HG02973 (cell line): ENCODE data around the gene NDE1.
A peak's percentile ranks its signal among the peaks of the same experiment; 100 is the strongest.
"Not testable (repeated sequence)": the region's sequence is repeated elsewhere in the genome, so short reads cannot be mapped to it uniquely, and the experiment has no call there.

Experiments
- ATAC-seq: cut with Tn5 transposase; IDR thresholded peaks from one replicate; pipeline ENCODE4 v1.9.1; 2021; ENCODE audit warnings: moderate library complexity; ENCODE audit not compliant: unreplicated experiment

NDE1 gene, protein sequence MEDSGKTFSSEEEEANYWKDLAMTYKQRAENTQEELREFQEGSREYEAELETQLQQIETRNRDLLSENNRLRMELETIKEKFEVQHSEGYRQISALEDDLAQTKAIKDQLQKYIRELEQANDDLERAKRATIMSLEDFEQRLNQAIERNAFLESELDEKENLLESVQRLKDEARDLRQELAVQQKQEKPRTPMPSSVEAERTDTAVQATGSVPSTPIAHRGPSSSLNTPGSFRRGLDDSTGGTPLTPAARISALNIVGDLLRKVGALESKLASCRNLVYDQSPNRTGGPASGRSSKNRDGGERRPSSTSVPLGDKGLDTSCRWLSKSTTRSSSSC

DNA sequence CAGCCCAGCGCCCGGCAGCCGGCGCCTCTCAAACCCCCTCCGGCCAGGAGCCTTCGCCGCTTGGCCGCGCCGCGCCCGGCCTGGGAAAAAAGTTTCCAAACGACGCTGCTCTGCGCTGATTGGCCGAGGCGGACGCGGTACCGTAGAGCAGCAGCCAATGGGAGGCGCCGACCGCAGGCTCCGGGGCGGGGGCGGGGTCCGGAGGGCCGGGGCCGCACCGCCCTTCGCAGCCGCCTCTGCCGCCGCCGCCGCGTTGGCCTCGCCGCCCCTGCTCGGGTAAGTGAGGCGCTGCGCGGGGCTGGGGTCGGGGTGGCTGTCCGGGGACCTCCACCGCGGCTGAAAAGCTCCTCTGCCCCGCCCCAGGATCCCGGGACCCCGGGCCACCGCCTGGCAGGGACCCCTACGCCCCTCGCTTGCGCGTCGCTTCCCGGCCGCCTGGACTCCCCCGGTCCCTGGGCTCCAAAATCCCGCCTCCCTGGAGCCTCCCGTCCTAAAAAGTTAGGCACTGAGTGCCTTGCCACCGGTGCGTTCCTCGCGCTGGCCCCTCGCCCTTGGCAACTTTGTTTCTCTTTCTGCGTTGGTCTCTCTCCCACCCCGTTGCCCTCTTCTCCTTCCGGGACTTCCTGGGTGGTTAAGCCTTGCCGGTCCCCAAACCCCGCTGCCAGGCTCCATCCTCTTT lies at the start of gene NDE1:
Gene NDE1, plus strand, starts transcription at position 227 of the 679 bp plus-strand sequence. CDS start 14,534 bp downstream, outside the sequence.
- peak; percentile 79 for ATAC-seq

DNA sequence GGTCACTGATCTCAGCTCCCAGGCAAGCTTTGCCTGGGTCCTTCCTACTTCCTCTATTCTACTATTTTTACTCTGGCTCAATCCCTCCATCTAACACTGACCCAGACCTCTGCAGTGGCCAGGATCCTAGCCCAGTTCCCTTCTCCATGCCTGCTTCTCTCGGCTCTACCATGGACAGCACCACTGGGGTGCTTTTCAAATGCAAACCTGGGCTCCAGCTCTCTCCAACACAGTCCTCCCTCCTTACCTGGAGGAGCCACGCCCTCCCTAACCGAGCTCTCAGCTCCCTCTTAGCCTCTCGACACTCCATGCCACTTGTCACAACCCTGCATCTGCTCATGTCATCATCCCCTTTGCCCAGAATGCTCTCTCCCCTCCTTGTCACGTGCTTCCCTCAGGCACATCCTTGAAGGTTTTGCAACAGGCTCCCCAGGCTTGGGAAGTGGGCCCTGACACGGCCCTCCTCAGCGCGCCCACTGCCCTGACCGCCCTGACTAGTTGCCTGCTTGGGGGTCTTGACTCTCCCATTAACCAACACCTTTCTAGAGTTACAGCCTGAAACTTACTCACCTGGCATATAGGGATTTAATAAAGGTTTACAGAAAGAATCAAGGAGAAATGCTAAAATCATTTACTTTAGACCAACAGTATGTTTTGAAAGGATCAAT lies 48.7 kb upstream of the NDE1 start:
- ATAC-seq = no peak

DNA sequence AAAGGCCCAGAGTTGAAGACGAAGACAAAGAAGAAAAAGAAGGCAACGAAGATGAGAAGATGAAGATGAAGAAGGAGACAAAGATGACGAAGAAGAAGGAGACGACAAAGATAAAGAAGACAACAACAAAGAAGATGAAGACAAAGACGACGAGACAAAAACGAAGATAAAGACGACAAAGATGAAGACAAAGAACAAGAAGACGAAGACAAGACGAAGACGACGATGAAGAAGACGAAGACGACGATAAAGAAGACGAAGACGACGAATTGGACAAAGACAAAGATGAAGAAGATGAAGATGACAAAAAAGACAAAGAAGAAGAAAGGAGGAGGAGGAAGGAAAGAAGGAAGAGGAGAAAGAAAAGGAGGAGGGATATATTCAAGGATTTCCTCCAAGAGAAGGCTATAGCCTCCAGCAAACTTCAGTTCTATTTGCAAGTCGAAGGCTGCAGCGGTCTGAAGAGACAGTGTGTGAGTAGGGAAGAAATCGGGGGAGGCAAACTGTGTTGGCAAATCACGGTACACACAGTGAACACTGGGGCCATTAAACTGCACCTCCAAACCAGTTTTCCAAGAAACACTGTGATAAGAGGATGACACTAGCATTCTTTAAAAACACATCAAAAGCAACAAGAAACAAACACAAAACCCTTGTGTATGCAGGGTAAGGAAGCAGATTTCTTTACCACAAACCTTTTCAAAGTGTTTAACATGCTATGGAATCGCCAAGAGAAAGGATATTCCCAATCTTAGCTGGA lies 47.6 kb upstream of the NDE1 start:
- ATAC-seq = no peak

DNA sequence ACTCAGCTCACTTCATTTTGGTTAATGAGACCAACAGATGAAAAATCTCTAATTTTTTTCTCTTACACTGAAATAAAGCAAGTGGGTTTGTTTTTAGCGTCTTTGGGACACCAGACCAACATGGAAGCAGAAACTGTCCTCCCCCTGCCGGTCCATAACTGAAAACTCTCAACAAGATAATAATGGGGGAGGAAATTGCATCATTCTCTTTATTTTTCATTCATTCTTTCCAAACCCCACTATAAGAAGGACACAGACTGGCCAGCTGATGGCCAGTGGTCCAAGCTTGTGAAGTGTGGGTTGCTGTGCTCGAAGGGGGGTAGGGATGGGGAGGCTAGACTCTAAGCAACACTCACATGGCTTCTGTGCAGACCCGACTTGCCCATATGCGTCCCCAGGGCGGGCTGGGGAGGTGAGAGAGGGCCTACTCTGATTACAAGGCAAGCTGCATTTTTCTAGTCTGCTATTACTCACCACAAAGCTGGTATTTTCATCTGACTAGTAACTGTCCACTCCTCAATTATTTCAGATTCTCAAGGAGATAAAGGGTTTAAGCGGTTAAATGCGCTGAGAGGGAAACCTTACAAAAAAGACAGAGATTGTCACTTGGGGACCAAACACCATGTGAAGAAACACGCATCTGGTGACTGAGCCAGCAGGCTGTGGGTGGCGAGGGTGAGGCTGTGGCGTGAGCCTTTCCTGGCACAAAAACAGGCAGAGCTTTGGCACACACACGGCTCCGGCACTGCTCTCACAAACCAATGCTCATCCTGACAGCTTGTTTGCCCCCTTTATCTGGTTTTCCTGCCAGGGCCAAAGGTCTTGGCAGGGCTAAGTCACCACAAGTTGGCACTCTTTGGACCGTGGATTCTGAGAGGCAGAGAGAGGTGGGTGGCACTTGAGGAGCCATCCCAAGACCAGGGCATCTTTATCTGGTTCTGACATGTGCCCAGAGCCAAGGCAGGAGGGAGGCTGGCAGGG lies 45.3 kb upstream of the NDE1 start:
- no peak for ATAC-seq

DNA sequence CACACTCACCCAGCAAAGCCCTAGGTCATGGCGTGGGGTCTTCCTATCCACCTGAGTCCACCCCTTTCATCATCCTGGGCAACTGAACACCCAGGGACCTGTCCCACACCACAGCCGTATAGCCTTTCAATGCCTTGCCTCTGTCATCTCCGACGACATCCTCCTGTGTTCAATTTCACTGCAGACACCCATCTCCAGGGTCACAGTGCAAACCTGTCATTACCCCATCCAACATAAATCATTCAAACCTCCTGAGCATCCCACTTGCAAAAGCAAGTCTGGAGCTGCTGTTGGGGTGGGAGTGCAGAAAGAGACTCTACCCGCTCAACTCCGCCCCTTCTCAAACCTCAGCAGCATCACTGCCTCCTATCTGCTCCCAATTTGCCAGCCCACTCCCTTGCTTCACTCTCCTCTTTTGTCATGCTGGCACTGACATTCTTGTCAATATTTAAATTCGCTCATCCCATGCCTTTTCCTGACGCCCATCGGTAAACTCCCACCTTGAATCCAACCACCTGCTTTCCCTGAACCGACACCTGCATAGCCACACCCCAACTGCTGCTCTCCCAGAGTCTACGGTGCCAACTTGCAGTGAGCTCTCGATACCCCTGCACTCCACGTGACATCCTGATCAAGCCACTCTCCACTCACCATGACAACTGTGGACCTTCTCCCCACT lies 44.1 kb upstream of the NDE1 start:
- no peak for ATAC-seq

DNA sequence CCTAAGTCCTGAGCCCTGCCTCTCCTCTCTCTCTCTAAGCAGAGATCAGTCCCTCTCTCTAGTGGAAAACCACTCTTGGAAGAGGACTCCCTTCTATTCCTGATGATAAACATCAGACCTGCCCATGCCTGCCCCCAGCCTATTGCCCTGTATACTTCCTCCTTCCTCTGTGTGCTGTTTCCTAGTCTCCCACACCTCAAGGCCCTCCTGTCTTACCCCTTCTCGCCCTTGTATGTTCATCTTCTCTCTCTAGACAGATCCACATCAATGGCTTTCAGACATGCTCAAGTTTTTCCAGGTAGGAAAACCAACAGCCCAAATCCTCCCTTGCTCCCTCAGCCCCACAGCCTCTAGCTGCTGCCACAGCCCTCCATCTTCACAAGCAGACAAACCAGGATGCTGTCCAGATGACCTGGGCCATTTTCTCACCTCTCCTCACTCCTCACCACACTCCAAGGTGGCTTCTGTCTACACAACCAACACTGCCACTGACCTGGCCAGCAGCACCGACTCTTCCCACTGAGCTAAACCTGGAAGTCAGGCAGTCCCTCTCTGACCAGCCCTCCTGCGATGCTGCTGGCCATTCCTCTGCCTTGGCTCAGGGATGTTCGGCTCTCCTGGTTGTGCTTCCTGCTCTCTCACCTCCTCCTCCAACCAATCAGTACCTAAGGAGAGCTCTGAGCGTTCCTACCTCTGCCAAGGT lies 43.4 kb upstream of the NDE1 start:
- ATAC-seq = no peak

DNA sequence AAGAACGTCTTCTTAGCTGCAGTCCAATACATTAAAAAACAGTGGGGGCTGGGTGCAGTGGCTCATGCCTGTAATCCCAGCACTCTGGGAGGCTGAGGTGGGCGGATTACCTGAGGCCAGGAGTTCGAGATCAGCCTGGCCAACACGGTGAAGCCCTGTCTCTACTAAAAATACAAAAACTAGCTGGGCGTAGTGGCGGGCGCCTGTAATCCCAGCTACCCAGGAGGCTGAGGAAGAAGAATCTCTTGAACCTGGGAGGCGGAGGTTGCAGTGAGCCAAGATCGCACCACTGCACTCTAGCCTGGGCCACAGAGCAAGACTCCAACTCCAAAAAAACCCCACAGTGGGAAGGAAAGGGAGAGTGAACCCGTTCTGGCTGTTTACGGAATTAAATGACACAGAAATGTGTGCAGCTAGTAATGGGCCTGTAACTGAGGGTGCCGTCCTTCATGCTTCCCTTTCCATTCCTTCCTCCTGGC lies 42.8 kb upstream of the NDE1 start:
- not testable (repeated sequence) for ATAC-seq

DNA sequence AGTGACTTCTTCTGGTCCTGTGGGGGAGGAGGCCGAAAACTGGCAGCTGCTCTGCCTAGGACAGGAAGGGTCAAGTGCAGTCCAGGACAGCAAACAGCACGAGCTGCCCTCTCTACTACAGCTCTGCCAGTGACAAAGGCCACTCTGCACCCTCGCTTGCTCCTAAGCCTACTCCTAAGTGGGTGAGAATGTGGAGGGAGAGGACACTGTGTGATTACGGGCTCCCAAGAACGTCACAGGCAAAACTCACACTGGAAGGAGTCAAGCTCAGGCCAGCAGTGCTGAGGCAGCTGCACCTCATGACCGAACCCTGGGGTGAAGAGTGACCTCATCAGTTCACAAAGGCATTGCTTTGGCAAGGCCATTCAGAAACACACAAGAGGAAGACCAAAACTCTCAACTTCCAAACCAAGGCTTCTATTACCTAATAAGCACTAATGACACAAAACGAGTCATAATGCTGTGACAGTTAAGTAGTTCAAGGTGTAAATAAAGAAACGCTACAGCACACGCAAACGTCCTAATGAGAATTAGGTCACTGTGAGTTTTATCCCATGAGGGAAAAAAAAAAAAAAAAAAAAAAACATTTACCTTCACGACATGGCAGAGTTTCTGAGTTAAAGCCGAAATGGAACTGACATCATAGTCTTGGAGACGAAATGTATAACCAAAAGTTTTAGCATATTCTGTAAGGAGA lies 42.2 kb upstream of the NDE1 start:
- ATAC-seq = no peak

DNA sequence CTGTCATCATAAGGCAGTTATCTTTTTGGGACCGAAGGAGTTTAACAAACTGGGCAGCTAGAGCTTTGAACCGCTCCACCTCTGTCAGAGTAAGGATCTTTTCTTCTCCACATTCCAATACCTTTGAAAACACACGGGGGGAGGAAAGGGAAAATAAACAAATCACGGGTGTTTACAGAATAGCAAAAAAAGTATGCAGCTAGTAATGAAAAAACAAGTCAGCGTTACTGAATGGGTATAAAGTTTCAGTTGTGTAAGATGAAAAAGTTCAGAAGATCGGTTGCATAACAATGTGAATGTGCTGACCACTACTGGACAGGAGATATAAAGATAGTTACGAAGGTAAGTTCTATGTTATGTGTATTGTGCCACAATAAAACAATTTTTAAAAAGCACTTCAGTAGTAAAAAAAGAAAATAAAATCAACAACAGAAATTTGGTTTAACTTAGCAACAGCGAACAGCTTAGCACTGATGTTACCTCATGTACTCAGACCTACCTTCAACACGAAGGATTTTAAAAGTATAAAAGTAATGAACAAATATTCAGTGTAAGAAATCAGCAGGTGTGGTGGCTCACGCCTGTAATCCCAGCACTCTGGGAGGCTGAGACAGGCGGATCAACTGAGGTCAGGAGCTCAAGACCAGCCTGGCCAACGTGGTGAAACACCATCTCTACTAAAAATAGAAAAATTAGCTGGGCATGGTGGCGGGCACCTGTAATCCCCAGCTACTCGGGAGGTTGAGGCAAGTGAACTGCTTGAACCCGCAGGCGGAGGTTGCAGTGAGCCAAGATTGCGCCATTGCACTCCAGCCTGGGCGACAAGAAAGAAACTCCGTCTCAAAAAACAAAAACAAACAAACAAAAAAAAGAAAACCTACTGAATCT lies 41.4 kb upstream of the NDE1 start:
- ATAC-seq = no peak

DNA sequence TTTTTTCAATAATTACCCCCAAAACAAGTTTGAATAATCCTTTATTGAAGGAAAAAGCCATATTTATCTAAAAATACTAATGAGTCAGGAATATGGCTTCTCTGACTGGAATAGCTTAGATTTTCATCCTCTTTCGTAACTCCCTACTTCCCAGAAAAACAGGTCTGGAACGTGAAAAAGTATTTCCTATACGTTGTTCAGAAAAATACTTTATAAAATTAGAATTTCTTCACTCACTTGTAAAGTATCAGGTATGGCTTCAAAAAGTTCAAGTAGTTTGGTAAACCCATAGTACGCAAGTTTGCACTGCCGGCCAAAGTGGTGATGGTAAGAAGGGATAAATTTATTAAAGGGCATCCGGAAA lies 40.8 kb upstream of the NDE1 start:
- ATAC-seq = no peak

DNA sequence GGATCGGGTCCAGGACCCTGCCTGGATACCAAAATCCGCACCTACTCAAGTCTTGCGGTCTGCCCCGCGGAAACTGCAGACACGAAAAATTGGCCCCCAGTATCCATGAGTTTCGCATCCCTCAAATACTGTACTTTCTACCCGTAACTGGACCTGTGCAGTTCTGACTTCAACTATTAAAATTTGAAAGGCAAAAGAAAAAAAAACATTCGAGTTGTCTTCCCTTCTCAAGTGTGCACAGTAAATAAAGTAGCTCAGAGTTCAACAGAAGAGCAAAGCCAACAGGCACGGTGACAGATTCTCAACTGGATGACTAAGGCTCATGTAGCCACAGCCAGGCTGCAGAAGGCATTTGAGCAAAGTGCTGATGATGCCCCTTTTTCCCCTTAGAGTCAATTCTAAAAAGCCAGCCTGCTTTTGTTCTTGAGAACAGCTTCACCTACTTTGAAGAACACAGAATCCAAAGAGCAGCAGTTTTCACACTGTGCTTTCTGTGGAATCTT lies 39.6 kb upstream of the NDE1 start:
- ATAC-seq = no peak

DNA sequence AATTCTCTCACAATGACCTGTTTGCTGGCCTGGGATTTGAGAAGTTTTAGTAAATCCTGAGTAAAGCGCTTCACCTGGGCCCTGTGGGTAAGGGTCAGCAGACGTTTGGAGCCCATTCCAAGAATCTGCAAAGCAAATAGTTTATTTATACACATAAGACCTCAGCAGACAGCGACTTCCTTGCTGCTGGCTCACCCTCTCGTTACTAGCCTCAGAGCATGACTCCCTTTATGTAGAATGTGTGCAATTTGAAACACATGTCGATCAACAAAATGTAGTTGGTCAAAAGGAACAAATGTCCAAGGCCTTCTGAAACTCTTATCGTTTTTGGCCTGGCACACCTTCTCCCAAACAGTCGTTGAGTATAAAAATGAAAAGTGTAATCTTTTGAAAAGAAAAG lies 38.4 kb upstream of the NDE1 start:
- no peak for ATAC-seq

DNA sequence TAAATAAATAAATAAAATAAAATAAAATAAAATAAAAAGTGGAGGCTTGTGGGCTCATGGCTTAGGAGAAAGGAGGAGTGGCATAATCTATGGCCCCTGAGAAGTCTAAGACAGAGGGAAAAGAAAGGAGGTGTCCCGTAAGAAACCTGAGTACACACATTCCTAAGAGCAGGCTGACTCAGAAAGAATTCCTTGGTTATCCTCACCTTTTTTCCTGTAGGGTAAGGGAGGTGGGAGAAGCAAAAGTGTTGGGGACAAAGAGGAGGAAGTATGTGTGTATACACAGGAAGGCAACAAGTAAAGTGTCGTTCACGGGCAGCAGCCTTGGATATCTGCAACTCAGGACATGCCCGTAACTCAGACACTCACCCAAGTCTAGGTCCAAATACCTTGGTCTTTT lies 36.4 kb upstream of the NDE1 start:
- ATAC-seq = no peak

DNA sequence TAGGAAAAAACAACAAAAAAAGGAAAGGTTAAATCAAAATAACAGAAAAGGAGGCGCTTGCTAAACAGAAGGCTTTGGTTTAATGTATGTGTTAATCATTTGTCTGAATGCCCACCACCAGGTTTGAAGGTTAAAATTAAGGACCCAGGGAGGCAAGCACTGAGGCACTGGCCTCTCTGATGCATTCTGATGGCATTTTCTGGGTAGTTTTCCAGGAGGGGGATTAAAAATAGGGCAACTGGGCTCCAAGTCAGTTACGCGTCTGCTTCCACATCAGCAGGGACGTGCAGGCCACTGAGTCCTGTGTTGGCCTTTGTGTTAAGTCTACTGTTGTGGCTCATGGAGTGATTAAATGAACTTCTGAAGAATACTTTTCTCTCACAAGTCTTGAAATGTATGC lies 34.0 kb upstream of the NDE1 start:
- no peak for ATAC-seq

DNA sequence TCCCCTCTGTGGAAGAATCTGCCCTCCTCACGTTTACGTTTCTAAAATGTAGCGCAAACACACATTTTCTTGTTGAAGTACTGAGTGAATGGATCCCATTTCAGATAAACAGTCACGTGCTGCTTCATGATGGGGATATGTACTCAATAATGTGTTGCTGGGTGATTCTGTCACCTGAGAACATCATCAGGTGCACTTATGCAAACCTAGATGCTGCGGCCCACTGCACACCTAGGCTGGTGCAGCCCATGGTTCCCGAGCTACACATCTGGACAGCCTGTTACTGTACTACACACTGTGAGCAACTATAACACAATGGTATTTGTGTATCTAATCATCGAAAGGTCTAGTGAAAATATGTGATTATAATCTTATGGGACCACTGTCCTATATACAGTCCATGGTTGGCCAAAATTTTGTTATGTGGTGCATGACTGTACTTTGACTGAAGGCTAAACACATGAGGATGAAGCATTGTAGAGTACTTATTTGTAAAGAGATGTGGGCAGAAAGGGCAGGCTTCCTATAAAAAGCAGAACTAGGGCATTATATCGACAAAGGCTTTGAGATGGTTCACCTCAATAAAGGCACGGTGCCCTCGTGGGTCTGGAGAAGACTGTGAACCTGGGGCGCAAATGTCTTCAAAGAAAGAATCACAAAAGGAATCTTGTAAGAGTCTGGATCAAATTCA lies 33.4 kb upstream of the NDE1 start:
- ATAC-seq = no peak

DNA sequence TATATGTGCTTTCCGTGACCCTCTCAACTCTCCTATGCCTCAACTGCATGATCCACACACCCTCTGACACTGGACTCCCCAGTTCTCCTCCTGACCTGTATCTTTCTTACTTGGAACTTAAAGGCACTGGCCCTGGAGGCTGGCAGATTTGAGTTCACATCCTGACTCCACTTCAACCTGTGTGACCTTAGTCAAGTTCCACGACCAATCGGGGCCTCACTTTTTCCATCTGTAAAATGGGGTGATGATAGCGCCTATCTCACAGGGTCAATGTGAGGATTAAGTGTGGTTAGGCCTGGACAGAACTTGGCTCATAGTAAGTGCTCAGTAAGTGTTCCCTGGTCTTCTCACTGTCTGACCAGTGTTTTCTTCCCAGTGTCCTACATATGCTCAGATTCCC lies 32.1 kb upstream of the NDE1 start:
- no peak for ATAC-seq

DNA sequence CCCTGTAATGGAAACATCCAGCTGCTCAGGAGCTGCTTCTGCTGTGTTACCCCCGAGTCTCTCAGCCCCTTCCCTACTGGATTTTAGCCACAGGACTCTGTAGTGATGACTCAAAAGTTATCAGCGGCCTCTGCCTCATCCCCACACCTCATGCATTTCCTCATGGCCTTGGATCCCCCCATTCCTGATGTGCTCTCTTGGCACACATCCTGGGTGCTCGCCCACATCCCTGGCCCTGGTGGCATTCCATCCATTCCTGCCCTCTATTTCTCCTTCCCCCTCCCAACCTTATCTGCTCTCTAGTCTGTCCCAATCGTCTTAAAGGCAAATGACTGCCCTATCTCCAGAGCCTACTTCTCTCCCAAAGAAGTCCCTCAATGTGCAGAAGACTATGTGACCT lies 31.7 kb upstream of the NDE1 start:
- ATAC-seq = no peak
